Fibroblast of lung (primary cell): ENCODE data around the gene MYOCD. TPM values are rescaled to one million over a fixed set of nuclear protein-coding genes. Genes with fewer than 3 reads are reported as not detected.
A peak's percentile ranks its signal among the peaks of the same experiment; 100 is the strongest.

ENCODE experiments used
- DNase-seq, 2 donors: peaks; one replicate each; pipeline versions ENCODE4 v3.0.0 to v3.0.0-alpha.2; 2010; ENCODE audit warnings: low read depth in 2 of 2
- H2AFZ ChIP-seq: 2 replicates; pipeline ENCODE4 v1.5.1; 2012; ENCODE audit warnings: low read length, control low read depth, inconsistent platforms
- H3K27ac ChIP-seq: 2 replicates; pipeline ENCODE4 v1.5.1; 2011; ENCODE audit warnings: low read length, control low read depth; ENCODE audit not compliant: insufficient read depth
- H3K27me3 ChIP-seq: 2 replicates; pipeline ENCODE4 v1.5.1; 2011; ENCODE audit warnings: mild to moderate bottlenecking, low read length; ENCODE audit not compliant: control insufficient read depth, insufficient read depth
- H3K36me3 ChIP-seq: 2 replicates; pipeline ENCODE4 v1.5.1; 2011; ENCODE audit warnings: low read length; ENCODE audit not compliant: control insufficient read depth, insufficient read depth
- H3K4me1 ChIP-seq: 2 replicates; pipeline ENCODE4 v1.5.1; 2011; ENCODE audit warnings: low read length; ENCODE audit not compliant: control insufficient read depth, insufficient read depth; ENCODE audit errors: extremely low read depth
- H3K4me2 ChIP-seq: 2 replicates; pipeline ENCODE4 v1.5.1; 2011; ENCODE audit warnings: low read length, control low read depth; ENCODE audit not compliant: insufficient read depth; ENCODE audit errors: extremely low read depth
- H3K4me3 ChIP-seq, 4 experiments: fragments of 200-600 bp in 1 of 4; sonication (generic) in 1 of 4; replicated peaks in 1 of 4; 2 replicates each; pipeline ENCODE4 v1.5.1; 2011 to 2016; ENCODE audit warnings: low read length in 4 of 4, low read depth in 3 of 4, mild to moderate bottlenecking in 3 of 4, control low read depth in 2 of 4, inconsistent platforms in 1 of 4, mixed read lengths in 1 of 4; ENCODE audit not compliant: insufficient read depth in 1 of 4; ENCODE audit errors: control extremely low read depth in 1 of 4
- H3K79me2 ChIP-seq: 2 replicates; pipeline ENCODE4 v1.5.1; 2012; ENCODE audit warnings: mild to moderate bottlenecking, low read length, inconsistent platforms; ENCODE audit not compliant: control insufficient read depth, insufficient read depth
- H3K9ac ChIP-seq: 2 replicates; pipeline ENCODE4 v1.5.1; 2011; ENCODE audit warnings: mild to moderate bottlenecking, low read length, control low read depth; ENCODE audit not compliant: insufficient read depth
- H3K9me3 ChIP-seq: 2 replicates; pipeline ENCODE4 v1.5.1; 2012; ENCODE audit warnings: low read depth, low read length; ENCODE audit not compliant: control insufficient read depth, insufficient read depth
- H4K20me1 ChIP-seq: 2 replicates; pipeline ENCODE4 v1.5.1; 2011; ENCODE audit warnings: low read length; ENCODE audit not compliant: control insufficient read depth, insufficient read depth; ENCODE audit errors: extremely low read depth
- CTCF ChIP-seq, 2 donors: IDR thresholded peaks in 1 of 2; conservative IDR thresholded peaks in 1 of 2; 1 replicate in 1 of 2; 2 replicates in 1 of 2; pipeline ENCODE4 v1.5.1; 2011 to 2012; ENCODE audit warnings: low read length in 2 of 2, control low read depth in 1 of 2, inconsistent platforms in 1 of 2, low read depth in 1 of 2, mild to moderate bottlenecking in 1 of 2
- EZH2 ChIP-seq: IDR thresholded peaks from 2 replicates; pipeline ENCODE4 v1.5.1; 2012; ENCODE audit warnings: low read length, control low read depth, mild to moderate bottlenecking; ENCODE audit errors: missing control alignments
- polyA plus RNA-seq, 2 donors: library from polyadenylated mRNA; depleted of rRNA in 1 of 2; stranded (reverse) in 1 of 2; unstranded in 1 of 2; fragments of >200 nt; gene quantifications; 2 replicates each; pipeline ENCODE4 v1.2.1, GENCODE V29; 2011 to 2012; ENCODE audit warnings: missing spikeins in 1 of 2
- total RNA-seq: library from RNA; depleted of rRNA; stranded (reverse); fragments of >200 nt; gene quantifications from 2 replicates; pipeline ENCODE4 v1.2.1, GENCODE V29; 2014

MYOCD gene
- total and polyA plus RNA-seq, 2 donors (not counting 1 experiment from before 2014, with no cell fraction given), result 0.17 to 0.99 TPM

- Histone ChIP-seq H3K36me3 (no peaks in the 10 kb centered on the region), H3K79me2 (no peaks in the 10 kb centered on the region), H3K4me1 (no peaks in the 10 kb centered on the region), H3K4me3 (no peak overlapping the region), H3K27ac (no peak overlapping the region), H3K4me2 (no peak overlapping the region), H3K9me3 (no peaks in the 10 kb centered on the region), H3K9ac (no peak overlapping the region), H3K27me3 (no peaks in the 10 kb centered on the region), H4K20me1 (no peaks in the 10 kb centered on the region), H2AFZ (no peak overlapping the region)
- DNase-seq, result peak in 1 of 2 donors; percentile 9
- TF ChIP-seq EZH2 (no peak), CTCF (conservative IDR thresholded peaks at IDR 0.05 in 1 of 2, IDR thresholded peaks at IDR 0.05 in 1 of 2; ENCODE audit: low read depth in 1 of 2, low read length in 2 of 2) (no peak)
These were observed 25.5 kb downstream of the MYOCD start for GRCh38 chr17:12691173-12691572.

GRCh38 chr17:12693640-12694039 is 27.9 kb downstream of the MYOCD start:
- Histone ChIP-seq H3K79me2 (no peaks in the 10 kb centered on the region), H3K4me3 (no peak overlapping the region), H3K27ac (no peak overlapping the region), H3K4me2 (no peak overlapping the region), H3K9ac (no peak overlapping the region), H3K4me1 (no peaks in the 10 kb centered on the region), H3K27me3 (no peaks in the 10 kb centered on the region), H4K20me1 (no peaks in the 10 kb centered on the region), H3K9me3 (no peaks in the 10 kb centered on the region), H2AFZ (no peak overlapping the region), H3K36me3 (no peaks in the 10 kb centered on the region)
- TF ChIP-seq EZH2, result no peak
- no peak for DNase-seq

GRCh38 chr17:12706070-12706469 is 40.4 kb downstream of the MYOCD start:
- no peaks in the 10 kb centered on the region for H3K4me1 ChIP-seq
- H3K4me2 ChIP-seq, result no peak overlapping the region
- no peaks in the 10 kb centered on the region for H3K27me3 ChIP-seq
- no peaks in the 10 kb centered on the region for H3K79me2 ChIP-seq
- no peaks in the 10 kb centered on the region for H4K20me1 ChIP-seq
- H3K4me3 ChIP-seq, result no peak overlapping the region
- no peaks in the 10 kb centered on the region for H3K9me3 ChIP-seq
- no peak for TF ChIP-seq EZH2
- no peak for TF ChIP-seq CTCF (conservative IDR thresholded peaks at IDR 0.05 in 1 of 2, IDR thresholded peaks at IDR 0.05 in 1 of 2; ENCODE audit: low read depth in 1 of 2, low read length in 2 of 2)
- no peak for DNase-seq
- no peaks in the 10 kb centered on the region for H3K36me3 ChIP-seq
- H3K27ac ChIP-seq, result no peak overlapping the region
- H3K9ac ChIP-seq, result no peak overlapping the region
- no peak overlapping the region for H2AFZ ChIP-seq
